Dermis microvascular lymphatic vessel endothelial cell (primary cell): Measurements from ENCODE around the gene ZNRF4. TPM values are rescaled to one million over a fixed set of nuclear protein-coding genes. Genes with fewer than 3 reads are reported as not detected.

Source experiments
- DNase-seq, 2 donors: peaks; one replicate each; pipeline versions ENCODE4 v3.0.0 to v3.0.0-alpha.2; 2010; ENCODE audit warnings: low read depth in 2 of 2
- total RNA-seq: library from RNA; depleted of rRNA; stranded (reverse); fragments of >200 nt; gene quantifications from 2 replicates; pipeline ENCODE4 v1.2.1, GENCODE V29; 2014

Gene ZNRF4
- total RNA-seq, 1 donor from 2014 or later: not detected

DNA sequence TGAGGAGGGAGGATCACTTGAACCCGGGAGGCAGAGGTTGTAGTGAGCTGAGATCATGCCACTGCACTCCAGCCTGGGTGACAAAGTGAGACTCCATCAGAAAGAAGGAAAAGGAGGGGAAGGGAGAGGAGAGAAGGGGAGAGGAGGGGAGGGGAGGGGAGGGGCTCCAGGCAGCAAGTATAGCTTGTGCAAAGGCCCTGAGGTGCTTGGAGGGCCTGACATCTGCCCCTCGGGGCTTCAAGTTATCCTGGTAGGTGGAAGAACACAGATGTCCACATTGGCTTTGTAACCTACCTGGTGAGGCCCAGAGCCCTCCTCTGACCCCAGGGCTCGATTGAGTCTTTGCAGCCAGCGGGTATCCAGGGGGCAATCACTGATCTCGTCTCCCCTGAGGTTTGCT, 11.5 kb upstream of the ZNRF4 start:
- no peak for DNase-seq

DNA sequence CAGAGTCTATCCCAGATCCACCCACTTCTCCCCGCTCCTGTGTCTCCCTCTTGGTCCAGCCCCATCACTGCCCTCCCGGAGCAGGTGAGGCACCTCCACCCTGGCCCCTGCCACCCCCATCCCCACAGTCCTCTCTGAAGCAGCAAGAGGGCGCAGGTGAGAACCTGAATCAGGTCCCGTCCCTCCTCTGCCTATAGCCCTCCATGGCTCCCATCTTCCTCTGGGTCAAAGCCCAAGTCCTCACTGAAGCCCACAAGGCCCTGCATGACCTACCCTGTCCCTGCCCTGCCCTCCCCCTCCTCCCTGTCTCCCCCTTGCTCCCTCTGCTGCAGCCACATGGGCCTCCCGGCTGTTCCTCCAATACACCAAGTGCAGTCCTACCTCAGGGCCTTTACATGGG, 10.8 kb upstream of the ZNRF4 start:
- DNase-seq: no peak

DNA sequence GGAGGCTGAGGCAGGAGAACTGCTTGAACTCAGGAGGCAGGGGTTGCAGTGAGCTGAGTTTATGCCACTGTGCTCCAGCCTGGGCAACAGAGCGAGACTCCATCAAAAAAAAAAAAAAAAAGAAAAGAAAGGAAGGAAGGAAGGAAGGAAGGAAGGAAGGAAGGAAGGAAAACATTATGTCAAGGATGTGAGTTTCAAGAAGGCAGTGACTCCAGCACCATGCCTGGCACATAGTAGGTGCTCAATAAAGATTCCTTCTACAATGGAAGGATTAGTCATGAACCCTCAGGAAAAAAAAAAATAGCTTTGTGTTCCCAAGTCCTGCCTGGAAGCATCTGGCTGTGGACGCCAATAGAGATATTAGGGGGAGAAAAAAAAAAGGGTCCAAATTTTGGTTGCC, 10.1 kb upstream of the ZNRF4 start:
- no peak for DNase-seq

DNA sequence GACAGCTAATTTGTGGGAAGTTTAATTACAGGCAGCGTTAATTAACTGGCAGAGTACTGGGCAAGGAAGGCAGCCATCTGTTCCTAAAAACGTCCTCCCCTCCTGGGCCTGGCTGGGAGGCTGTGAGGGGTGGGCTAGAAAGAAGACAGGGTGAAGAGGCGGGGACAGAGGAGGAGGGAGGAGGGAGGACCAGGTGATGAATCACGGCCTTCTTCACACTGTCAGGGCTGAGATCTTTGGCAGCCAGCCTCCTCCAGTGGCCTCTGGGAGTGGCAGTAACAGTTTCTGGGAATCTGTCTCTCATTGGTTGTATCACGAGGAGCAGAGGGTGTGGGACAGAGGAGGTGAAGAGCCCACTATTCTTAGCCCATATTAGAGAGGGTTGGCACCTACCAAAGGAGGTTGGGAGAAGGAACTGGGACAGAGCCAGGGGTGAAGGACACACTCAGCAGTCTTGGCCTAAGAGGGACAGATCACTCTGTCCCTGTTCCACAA, 9.6 kb upstream of the ZNRF4 start:
- no peak for DNase-seq

DNA sequence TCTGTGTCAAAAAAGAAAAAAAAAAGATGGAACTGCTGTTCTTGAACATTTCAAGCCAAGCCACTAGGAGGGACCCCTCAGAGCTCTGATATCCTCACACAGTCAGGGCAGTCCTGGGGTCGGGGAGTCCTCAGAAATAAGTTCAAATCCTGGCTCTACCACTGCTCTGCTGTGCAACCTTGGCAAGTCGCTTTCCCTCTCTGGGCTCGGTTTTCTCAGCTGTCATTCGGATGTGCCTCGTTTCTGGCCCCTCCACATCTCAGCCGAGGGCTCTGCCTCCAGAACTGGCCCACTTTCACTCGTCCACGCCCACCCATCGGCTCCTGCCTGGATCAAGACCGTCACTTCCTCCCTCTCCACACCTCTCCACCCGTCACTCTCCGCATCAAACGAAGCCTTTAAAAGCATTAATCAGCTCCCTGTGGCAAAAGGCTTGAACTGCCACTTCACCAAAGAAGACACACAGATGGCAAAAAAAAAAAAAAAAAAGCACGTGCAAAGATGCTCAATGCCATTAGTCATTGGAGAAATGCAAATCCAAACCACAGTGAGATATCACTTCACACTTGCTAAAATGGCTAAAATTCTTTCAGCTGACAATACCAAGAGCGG, 7.4 kb upstream of the ZNRF4 start:
- no peak for DNase-seq

DNA sequence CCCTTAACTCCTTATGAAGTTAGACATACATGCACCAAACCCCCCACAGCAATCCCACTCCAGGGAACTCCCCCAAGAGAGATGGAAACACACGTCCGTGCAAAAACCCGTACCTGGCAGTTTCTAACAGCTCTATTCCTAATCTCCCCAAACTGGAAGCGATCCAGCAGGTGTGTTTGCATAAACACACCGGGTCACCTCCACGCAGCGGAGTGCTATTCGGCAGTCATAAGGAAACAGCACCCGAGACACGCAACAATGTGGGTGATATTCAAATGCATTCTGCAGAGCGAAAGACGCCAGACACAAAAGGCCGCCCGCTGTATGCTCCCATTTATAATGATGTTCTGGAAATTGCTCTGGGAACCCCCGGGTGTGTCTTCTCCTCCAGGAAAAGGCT, 6.8 kb upstream of the ZNRF4 start:
- DNase-seq: no peak

DNA sequence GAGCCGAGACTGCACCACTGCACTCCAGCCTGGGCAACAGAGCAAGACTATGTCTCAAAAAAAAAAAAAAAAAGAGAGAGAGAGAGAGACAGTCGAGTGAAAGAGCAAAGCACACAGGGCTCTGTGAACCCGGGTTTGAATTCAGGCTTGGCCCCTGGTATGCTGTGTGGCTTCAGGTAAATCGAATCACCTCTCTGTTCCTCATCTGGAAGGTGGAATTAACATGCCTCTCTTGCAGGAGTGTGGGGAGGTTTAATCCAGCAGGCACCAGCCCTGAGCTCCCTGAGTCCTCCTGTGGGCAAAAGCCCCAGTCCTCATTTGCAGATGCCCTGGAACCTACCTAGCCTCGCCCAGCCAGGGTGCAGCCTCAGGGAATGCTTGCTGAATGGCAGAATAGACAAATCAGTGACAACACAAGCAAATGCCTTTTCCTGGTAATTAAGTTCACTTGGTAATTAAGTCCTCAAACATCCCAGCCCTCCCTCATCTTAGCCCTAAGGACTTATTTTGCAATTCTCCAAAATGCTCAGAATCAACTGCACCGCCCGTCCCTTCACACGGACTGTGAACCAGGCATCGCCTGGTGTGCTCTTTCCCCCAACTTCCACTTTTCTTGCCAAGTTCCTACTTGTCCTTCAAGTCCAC, 4.6 kb upstream of the ZNRF4 start:
- DNase-seq: no peak

DNA sequence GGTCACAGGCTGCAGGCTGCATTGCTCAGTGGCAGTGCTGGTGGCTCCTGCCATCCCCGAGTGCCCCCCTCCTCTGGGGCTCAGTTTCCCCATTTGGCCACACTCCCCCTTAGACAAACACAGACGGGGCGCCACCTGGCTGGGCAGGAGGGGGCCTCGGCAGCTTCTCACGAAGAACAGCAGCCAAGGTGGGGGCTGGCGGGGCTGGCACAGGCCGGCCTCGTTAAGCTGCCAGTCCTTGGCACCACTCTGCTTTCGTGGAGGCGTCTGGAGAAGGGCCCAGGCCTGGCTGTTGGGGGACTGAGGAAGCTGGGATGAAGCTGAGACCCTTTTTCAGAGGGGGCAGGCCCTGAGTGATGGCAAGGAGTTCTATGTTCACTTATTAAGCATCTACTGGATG, 3.7 kb upstream of the ZNRF4 start:
- DNase-seq: no peak

DNA sequence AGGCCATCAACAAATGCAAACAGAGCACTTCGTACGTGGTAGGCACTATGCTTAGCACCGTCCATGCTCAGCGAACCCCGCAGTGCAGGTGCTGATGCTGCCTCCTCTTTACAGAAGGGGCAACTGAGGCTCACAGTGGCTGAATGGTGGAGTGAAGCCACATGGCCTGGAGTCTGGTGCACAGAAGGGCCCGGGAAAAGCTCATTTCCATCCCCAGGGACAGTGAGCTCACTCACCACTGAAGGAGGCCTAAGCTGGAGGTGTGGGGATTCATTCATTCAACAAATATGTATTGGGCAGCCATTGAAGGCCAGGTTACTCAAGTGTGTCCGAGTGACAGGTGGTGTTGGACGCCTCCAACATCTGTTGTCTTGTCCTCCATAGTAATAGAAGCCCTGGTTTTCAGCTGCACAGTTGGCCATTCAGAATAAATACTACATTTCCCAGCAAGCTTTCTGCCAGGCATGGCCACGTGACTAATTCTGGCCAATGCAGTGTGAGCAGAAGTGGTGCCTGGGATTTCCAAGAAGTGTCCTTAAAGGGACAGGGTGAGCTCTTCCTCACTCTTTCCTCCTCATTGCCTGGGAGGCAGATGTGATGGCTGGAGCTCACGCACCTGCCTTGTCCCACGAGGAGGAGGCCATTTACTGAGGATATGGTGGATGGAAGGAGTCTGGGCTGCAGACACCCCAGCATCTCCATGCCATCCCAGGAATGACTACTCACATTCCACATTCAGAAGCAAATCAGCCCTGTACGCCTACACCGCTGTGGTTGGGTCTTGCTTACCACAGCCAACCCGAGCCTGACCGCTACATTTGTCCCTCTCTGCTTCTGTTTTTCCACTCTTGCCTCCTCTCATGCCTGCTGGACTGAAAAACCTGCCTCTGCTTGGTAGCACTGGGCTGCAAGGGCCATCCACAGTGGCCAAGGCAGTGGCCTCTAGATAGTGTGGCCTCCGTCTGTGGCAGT, 2.3 kb upstream of the ZNRF4 start:
- DNase-seq: peak in 1 of 2 donors; percentile 22

DNA sequence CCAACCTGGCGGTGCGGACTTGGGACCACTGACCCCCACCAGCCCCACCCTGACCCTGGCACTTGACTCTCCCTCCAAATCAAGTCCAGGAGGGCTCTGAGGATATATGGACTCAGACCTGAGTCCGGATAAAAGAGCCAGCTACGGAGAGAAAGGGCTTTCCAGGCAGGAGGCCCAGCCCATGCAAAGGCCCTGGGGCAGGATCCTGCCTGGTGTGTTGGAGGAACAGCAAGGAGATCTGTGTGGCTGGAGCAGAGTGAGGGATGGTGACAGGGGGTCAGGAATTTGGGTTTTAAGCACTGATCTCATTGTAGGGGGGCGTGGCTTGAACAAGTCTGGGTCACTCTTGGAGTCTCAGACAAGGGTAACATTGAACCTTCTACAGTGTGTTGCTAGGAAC, 474 bp upstream of the ZNRF4 start:
- DNase-seq: no peak

DNA sequence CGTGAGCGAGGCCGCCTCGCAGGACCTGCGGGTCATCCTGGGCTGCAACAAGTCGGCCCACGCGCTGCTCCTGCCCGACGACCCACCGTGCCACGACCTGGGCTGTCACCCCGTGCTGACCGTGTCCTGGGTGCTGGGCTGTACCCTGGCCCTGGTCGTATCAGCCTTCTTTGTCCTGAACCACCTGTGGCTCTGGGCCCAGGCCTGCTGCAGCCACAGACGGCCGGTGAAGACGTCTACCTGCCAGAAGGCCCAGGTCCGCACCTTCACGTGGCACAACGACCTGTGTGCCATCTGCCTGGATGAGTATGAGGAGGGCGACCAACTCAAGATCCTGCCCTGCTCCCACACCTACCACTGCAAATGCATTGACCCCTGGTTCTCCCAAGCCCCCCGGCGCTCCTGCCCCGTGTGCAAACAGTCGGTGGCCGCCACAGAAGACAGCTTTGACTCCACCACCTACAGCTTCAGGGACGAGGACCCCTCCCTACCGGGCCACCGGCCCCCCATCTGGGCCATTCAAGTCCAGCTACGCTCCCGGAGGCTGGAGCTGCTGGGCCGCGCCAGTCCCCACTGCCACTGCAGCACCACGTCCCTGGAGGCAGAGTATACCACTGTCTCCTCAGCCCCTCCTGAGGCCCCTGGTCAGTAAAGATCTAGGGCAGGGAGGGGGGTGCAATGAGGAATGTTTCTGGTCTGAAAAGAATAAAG, 1.1 kb downstream of the ZNRF4 start:
- DNase-seq: no peak

DNA sequence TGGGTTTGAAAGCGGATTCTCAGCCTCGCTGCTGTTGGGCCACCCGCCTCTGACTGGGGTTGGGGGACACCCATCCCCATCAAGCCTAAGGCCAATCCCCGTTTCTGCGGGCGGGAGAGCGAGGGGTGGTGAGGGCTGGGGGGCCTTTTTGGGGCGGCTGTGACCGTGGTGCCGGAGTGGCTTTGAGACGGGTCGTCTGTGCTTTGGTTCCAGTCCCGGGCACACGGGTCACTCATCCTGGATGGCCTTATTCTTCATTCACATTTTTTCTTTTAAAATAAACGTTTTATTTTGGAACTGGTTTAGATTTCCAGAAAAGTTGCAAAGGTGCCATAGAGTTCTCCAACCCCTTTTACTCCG, 1.6 kb downstream of the ZNRF4 start:
- no peak for DNase-seq

DNA sequence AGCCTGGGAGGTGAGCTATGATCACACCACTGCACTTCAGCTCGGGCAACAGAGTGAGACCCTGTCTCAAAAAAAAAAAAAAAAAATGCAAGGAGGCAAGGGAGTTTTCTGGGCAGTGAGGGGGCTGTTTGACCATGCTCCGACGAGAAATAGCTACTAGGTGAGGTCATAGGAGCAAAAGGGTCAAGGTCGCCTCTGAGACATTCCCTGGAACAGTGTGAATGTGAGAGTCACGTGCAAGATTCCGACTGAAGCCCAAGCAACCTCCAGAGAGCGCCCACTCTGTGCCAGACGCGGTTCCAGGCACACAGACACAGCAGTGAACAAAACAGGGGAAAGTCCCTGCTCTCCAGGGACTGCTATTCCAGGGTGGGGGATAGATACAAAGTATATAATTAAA, 2.5 kb downstream of the ZNRF4 start:
- no peak for DNase-seq

DNA sequence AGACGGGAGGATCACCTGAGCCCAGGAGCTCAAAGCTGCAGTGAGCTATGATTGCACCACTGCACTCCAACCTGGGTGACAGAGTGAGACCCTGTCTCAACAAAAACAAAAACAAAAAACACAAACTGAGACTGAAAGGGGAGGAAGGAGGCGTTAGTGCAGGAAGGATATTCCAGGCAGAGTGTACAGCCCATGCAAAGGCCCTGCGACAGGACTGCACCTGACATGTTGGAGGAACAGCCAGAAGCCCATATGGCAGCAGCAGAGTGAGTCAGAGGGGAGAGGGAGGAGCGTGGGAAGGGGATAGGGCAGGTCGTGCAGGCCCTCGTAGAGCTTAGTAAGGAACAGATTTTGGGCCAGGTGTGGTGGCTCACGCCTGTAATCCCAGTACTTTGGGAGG, 3.2 kb downstream of the ZNRF4 start:
- DNase-seq: no peak

DNA sequence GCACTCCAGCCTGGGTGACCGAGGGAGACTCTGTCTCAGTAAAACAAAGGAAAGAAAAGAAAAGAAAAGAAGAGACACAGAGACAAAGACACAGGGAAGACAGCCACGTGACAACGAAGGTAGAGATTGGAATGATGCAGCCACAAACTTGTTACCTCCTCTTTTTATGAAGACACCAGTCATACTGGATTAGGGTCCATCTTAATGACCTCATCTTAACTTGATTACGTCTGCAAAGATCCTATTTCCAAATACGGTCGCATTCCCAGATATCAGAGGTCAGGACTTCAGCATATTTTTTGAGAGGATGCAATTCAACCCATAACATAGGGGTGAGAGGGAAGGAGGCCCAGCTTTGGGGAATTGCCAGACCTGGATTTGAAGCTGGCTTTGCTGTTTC, 4.1 kb downstream of the ZNRF4 start:
- DNase-seq: no peak

DNA sequence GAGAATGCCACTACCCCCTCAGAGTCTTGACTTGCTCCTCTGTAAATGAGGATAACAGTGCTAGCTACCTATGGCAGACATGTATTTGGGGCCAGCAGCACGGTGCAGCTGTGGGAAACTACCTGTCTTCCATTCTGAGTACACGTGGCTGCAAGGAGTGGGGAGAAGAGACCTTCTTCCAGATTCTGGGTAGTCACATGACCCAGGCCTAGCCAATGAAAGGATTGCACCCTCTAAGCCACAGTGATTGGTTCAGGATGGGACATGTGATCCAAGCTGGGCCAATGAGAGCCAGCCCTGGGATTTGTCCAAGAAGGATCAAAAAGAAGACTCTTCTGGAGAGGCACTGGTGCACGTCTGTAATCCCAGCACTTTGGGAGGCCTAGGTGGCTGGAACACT, 5.5 kb downstream of the ZNRF4 start:
- DNase-seq: no peak

DNA sequence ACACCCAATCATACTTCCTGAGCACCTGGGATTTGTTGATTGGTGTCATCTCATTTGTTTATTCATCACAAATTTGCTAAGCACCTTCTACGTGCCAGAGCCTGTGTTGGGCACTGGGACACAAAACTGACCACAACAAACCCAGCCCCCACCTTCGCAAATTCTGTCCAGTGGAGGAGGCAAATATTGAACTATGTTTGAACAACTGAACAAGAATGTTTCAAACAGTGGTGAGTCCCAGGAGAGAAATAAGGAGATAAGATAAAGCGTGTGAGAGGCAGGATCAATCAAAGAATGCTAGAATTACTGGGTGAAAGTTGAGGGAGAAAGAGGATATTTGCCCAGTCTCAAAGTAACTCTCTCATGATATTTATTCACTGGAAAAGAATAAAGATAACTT, 8.7 kb downstream of the ZNRF4 start:
- DNase-seq: no peak

DNA sequence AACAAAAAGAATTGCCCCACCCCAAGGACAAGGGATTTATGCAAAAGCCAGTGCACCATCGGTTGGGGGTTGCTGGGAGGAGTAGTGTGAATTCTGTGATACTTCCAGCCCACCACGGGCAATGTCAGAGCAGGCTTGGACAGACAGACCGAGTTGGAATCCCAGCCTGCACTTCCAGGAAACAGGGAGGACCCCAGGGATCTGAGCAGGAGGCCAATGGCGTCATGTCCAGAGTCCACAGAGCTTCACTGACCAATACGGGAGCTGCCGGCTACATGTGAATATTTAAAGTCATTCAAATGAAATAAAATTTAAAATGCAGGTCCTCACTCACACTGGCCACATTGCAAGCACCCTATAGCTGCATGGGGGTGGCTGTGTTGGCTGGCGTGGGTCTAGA, 10.9 kb downstream of the ZNRF4 start:
- DNase-seq: no peak

DNA sequence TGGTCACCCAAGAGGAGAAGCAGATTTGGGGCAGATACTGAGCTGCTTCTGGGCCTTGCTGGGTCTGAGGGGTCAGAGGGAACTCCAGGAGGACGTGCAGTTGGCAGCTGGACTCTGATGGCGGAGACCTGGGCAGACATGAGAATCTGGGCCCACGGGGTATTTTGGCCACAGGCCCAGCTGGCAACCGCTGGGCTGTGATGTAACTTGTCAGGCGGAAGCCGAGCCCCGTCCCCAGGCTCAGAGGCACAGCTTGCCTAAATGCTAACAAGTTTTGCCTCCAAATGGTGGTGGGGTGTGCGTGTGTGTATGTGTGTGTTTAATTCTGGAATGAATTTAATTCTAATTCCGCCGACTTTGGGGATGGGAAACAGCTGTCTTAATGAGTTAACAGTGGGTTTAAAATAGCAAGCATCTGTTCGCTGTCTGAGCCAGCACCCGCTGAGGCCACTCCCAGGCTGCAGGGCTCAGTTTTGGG, 11.6 kb downstream of the ZNRF4 start:
- DNase-seq: no peak

DNA sequence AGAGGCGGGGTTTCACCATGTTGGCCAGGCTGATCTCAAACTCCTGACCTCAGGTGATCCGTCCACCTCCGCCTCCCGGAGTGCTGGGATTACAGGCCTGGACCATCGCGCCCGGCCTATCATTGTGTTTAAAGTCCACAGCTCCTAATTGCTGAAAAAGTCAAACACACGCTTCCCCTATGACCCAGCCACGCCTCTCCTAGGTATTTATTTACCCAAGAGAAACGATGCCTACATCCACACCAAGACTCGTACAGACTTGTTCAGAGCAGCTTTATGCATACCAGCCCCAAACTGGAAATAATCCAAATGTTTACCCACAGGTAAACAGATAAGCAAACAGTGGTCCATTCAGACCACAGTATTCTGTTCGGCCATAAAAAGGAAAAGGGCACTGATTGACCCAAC, 15.1 kb downstream of the ZNRF4 start:
- DNase-seq: no peak

DNA sequence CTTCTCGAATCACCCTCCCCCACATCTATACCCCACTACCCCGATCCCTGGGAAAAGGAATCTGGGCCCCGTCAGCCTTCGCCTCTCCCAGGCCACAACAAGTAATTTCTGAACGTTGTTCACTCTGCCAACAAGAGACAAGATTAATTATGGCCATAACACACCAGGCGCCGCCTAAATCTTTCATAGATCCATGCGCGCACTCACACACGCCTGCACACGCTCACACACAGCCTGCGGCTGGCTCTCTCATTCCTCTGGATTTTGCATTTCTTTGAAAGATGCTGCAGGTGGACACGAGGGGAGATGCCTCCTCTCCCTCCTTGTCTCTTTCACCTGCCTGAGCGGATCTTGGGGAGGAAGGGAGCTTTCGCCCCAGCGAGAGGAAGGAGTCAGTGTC, 17.1 kb downstream of the ZNRF4 start:
- DNase-seq: no peak

DNA sequence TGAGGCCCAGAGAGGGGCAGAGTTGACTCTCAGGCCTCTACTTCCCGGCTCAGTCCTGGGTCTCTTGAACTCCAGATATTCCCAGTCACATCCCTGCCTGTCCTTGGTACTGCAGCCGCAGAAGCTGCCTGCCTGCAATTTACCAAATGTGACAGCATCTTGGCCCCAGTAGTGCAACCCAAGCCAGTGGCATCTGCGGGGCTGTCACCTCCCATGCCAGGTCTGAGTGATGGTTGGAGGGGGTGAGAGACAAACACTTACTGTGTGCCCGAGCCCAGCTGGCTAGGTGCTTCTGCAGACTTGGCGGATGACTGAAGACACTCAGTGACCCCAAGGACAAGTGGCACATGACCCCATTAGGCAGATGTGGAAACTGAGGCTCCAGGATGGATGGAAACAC, 18.4 kb downstream of the ZNRF4 start:
- no peak for DNase-seq
